ENCODE data around the gene PIP4K2A. TPM values are rescaled to one million over a fixed set of nuclear protein-coding genes. Genes with fewer than 3 reads are reported as not detected.
"Not testable (repeated sequence)": the region's sequence is repeated elsewhere in the genome, so short reads cannot be mapped to it uniquely, and the experiment has no call there.

Gene PIP4K2A
- total RNA-seq, 1 experiment from 2014 or later = 59.2 TPM

GRCh38 chr10:22719406-22720042 is 5.1 kb upstream of the PIP4K2A start:
- DNase-seq (ENCODE audit: low read depth) = no peak

- DNase-seq (ENCODE audit: low read depth) = not testable (repeated sequence)
Observed at GRCh38 chr10:22718659-22719058, 4.3 kb upstream of the PIP4K2A start.

GRCh38 chr10:22717728-22718127 is 3.4 kb upstream of the PIP4K2A start:
- no peak for DNase-seq (ENCODE audit: low read depth)

DNA sequence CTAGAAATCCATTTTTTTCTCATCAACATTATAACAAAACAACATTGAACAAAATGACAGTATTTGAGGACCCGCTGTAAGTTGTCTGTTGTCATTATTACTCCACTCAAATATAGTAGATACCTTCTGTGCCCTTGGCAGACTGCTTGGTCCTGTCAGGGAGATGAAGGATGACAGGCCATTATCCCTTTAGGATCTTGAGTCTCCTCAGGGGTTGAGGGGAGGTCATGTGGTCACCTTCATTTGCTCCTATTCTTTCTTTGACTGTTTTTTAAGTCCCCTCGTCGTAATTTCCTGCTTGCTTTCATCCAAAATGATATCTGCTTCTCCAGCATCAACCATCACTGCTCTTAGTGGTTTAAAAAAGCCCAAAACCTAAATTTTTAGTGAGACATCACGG is 2.6 kb upstream of the PIP4K2A start:
- no peak for DNase-seq (ENCODE audit: low read depth)

DNA sequence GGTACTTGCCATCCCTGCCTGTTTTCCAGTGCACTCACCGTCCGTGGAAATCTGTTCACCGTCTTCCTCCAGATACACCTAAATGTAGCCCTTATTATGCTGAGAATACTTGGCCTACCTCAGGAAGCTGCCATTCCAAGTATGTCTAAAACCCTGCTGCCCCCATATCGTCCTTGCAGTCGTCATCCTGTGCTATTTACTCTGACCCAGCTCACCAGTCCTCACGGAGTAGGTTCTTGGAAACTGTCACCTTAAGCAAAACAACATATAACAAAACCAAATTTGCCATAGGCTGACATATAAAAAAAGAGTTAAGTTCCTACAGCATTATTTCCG is 880 bp upstream of the PIP4K2A start:
- DNase-seq (ENCODE audit: low read depth) = no peak

DNA sequence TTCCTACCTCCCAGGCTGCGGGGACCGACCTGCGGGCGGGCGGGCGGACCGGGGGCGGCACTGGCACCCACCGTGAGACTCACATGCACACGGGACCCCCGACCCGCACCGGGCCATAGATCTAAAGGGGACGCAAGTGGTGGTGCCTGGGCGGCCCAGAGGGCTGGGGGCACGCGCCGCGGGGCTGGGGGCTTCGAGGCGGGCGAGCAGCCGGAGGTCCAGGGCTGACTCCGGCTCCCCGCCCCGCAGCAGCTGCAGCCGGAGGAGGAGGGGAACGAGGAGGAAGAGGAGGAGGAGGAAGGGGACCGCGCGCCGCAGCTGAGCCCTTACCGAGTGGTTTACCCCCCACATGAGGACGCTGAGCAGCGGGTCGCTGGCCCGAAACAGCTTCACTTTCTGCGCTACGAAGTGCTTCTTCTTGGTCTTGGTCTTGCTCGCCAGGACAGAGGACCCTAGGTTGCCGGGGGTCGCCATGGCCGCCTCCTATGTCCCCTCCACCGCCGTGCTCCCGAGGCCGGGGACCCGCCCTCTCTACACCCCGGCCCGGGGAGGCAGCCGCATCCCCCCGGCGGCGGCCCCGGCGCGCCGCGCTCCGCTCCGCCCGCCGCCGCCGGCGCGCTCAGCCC is 412 bp downstream of the PIP4K2A start:
- DNase-seq (ENCODE audit: low read depth) = peak; percentile 46

DNA sequence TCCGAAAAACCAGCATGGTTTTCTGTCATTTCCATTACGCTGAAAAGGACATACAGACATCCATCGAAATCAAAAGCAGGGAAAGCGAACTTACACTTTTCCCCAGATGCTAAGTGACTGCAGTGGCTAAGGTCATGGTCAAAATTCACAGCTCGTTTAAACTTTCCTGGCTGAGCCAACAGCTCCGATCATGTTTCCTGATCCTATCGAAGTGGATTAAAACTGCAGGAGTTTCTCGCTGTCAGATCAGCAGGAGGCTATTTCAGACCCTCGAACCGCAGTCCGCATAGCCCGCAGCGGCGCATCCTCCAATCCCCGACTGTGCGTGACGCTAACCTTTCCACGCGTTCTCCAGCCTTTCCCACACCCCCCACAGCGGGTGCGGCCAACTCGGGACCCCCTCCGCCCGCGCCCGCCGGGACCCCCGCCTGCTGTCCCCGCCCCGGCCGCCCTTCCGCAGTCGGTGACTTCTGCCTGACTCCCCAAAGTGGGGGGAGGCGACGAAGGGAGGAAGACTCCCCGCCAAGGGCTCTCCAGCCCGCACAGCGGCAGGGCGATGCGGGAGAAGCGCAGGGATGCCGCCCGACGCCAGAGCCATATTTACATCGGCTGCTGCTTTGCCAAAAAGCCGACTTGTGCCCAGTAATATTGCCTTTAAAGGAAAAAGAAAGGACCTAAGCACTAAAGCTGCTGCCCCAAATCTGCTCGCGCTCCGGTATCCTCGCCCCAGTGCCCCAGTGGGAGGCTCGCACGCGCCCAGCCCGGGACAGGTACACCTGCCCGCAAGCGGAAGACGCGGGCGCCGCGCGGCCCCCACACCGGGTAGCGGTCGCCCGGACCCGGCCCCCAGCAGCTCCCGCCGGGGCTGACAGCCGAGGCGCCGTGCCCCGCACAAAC is 1.2 kb downstream of the PIP4K2A start:
- DNase-seq (ENCODE audit: low read depth) = peak; percentile 31

DNA sequence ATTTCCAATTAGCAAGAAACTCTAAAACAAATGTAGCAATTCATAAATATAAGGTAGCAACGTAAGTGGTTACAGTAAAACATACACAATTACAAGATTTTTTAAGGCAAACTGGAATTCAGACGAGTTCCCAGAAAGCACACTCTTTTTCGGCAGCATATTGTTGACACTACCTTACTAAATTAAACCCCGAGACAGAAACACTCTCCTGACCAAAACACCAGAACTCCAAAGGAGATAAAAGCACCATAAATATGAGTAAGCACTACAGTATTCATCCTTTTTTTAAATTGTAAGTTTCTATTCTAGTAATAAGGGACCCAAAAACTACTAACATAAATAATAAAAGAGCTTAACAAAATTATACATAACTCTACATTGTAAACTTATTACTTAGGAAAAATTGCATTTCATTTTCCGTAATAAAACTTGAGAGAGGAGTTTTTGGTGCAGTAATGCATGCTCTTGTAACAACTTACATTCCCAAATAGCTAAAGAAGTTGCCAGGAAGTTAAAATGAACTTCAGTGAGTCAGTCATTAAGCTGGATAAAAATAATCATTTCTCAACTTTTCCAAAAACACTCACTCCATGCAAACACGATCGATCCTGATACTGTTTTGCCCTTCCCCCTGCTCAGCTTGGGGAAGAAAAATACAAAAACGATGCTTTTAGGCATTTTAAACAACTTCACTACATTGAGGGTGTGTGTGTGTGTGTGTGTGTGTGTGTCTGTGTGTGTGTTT is 2.0 kb downstream of the PIP4K2A start:
- DNase-seq (ENCODE audit: low read depth) = no peak

DNA sequence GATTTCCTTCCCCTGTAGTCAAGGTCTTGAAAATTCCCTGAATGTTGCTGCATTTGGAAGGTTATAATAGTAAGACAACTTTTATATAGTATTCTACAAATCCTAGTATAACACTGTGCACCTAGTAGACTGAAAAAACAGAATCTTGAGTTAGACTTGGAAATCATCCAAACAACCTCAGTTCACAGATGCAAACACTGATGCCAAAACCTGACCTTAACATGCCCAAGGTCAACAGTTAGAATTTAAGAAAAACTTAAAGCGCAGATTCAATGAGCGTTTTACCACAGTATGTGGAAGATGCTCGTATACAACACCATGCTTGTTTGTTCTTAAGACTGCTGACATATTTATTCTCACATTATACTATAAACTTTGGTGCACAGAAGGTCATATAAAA is 3.0 kb downstream of the PIP4K2A start:
- DNase-seq (ENCODE audit: low read depth) = no peak

DNA sequence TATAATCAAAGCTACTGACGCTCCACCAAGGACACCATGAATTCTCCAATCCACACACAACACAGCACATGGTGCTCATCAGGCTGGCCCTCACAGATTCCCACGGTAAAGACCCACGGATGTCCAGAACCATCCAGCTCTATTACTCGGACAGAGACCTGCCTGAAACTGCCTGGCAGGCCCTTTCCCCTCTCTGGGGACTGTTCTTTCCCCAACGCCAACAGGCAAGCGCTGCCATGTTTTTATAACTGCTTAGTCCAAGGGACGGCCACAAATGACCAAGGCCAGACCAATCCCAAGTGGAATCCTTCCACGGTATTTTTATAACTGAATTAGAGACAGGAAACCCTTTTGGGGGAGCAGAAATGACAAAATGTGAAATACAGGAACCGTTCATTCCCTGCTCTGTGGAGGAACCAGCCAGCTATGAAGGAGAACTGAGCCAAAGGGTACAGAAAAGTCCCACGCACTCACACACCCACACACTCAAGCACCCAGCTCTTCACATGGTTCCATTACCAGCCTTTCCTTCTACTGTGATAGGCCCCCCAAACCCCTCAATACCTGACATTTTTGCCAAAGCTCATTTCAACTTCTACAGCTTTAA is 4.1 kb downstream of the PIP4K2A start:
- no peak for DNase-seq (ENCODE audit: low read depth)

DNA sequence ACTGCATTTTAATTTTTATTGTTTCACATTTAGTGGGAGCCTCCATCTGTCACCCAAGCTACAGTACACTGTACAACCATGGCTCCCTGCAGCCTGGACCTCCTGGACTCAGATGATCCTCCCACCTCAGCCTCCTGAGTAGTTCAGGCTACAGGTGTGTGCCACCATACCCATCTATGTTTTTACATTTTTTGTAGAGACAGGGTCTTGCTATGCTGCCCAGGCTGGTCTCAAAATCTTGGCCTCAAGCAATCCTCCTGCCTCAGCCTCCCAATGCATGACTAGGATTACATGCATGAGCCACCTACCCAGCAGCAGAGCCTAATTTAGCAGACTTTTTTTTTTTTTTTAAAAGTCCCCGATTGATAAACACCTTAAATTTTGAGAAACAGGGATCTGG is 5.6 kb downstream of the PIP4K2A start:
- no peak for DNase-seq (ENCODE audit: low read depth)

DNA sequence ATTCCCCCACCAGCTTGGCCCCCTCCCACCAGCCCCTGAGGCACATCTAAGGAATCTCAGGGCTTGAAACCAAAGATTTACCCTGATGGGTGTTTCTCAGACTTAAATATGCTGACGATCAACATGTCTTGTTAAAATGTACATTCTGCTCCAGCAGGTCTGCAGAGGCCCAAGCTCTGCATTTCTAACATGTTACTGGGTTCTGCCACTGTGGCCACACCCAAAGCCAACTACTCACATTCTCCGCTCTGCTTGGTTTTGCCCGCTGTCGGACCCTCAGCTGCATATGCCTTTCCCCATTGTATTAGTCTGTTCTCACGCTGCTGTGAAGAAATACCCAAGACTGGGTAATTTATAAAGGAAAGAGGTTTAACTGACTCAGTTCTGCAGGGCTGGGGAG is 8.9 kb downstream of the PIP4K2A start:
- no peak for DNase-seq (ENCODE audit: low read depth)

DNA sequence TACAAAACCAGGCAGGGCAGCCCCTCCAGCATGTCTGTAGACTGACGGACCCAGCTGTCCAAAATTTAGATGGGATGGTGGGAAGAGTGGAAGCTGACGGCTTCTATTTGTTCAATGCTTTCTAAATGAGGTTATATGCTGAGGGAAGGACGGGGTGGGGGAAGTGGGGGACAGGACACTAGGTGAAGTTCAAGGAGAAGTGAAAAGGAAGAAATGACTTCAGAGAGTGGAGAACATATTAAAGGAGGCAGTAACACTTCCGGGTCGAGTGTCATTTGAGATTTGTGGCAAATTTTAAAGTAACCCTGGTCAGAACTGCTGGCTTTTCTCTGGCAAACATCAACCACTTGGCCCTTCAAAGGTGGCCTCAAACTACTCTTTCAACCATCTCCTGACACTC is 9.4 kb downstream of the PIP4K2A start:
- no peak for DNase-seq (ENCODE audit: low read depth)

DNA sequence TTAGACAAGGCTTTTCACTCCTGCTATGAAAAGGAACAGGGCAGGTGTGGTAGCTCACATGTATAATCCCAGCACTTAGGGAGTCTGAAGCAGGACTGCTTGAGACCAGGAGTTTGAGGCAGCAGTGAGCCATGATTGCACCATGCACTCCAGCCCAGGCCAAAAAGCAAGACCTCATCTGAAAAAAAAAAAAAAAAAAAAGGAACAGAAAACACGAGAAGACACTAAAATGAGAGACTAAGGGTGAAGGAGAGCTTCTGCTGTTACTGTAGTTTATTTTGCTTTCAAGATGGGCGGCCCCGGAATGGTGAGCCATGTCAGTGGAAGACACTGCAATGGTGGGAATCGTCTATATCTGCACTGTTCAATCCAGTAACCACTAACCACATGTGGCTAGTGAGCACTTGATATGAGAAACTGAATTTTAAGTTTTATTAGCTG is 9.9 kb downstream of the PIP4K2A start:
- no peak for DNase-seq (ENCODE audit: low read depth)

DNA sequence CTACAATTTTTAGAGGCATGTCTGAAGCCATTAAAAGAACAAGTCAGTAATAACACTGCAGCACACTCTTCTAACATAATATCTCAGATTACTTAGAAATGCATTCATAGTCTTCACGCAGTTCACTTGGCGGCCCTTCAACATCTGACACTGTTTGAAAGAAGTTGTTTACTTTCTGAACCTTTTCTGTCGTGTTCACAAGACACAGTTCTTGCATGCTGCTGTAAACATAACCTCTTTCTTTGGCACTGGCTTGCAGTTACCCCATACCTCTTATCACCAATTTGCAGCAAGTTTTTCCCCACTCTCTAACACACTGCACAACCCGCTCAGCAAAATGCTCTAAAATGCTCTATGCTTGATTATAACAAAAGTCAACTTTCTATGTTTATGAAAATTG is 12.0 kb downstream of the PIP4K2A start:
- no peak for DNase-seq (ENCODE audit: low read depth)

- DNase-seq (ENCODE audit: low read depth) = no peak
Observed at GRCh38 chr10:22701132-22701826, 13.1 kb downstream of the PIP4K2A start.

GRCh38 chr10:22700489-22700888 is 13.9 kb downstream of the PIP4K2A start:
- no peak for DNase-seq (ENCODE audit: low read depth)

- DNase-seq (ENCODE audit: low read depth) = no peak
Observed at GRCh38 chr10:22699976-22700375, 14.4 kb downstream of the PIP4K2A start.

- no peak for DNase-seq (ENCODE audit: low read depth)
Observed at GRCh38 chr10:22698941-22699440, 15.4 kb downstream of the PIP4K2A start.

DNA sequence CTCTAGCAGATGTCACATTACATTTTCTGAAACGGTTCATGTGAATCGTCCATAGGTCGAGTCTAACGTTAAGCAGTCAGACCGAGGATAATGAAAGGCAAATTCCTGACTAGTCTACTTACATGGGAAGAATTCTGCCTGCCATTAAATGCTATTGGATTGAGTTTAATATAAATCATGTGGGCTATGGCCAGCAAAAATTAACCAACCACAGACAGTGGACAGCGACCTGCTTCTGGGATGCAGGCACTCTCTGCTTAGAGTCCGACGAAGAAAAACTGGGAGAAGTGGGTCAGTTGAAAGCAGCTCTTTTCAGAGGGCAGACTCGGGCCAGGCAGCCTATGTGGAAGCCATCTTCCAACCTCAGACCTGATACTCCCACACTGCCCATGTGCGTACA is 16.6 kb downstream of the PIP4K2A start:
- no peak for DNase-seq (ENCODE audit: low read depth)

GRCh38 chr10:22697101-22697500 is 17.3 kb downstream of the PIP4K2A start:
- no peak for DNase-seq (ENCODE audit: low read depth)

Measured in HT1080 (cell line).